AG04450 (cell line): ENCODE measurements around the gene ARHGEF17. TPM values are rescaled to one million over a fixed set of nuclear protein-coding genes. Genes with fewer than 3 reads are reported as not detected.

Source experiments
- CTCF ChIA-PET: fragments of 300-600, 350-600 bp; formaldehyde crosslinking; extraction: SDS; loops from one replicate; lab custom pipeline; 2022; ENCODE audit warnings: antibody characterized with exemption, inconsistent platforms; lab: Charles Lee
- POLR2A ChIA-PET: fragments of 350-600 bp; formaldehyde crosslinking; extraction: SDS; loops from one replicate; lab custom pipeline; 2021; ENCODE audit warnings: antibody characterized with exemption, inconsistent platforms; lab: Yijun Ruan, JAX
- DNase-seq: peaks from one replicate; pipeline ENCODE4 v3.0.0-alpha.2; 2011; ENCODE audit warnings: low read depth, low spot score
- H3K27ac ChIP-seq: one replicate; pipeline ENCODE4 v1.5.1; 2012; ENCODE audit warnings: low read depth, low read length, control low read depth
- H3K27me3 ChIP-seq: one replicate; pipeline ENCODE4 v1.6.0; 2012; ENCODE audit warnings: low read length; ENCODE audit not compliant: control insufficient read depth, insufficient read depth
- H3K4me3 ChIP-seq: 2 replicates; pipeline ENCODE4 v1.5.1; 2011; ENCODE audit warnings: mild to moderate bottlenecking, low read depth, low read length, control low read depth
- H3K9me3 ChIP-seq: 2 replicates; pipeline ENCODE4 v1.5.1; 2012; ENCODE audit warnings: low read length; ENCODE audit not compliant: control insufficient read depth, insufficient read depth
- polyA plus RNA-seq: library from polyadenylated mRNA; depleted of rRNA; stranded (reverse); fragments of >200 nt; gene quantifications from 2 replicates; pipeline ENCODE4 v1.2.3, GENCODE V29; 2011
- TF ChIP-seq, protein P1 (sequence below): IDR thresholded peaks from 2 replicates; pipeline ENCODE4 v1.5.1; 2011; ENCODE audit warnings: low read depth, low read length, control low read depth, inconsistent platforms

Gene ARHGEF17
- polyA plus RNA-seq, 1 experiment, result 30.6 TPM

- ChIA-PET POLR2A (interaction anchor here (0.6 to 5.7 kb wide), 4 partner anchors 10 to 49 kb away, joined by 3 to 61 read pairs (median 6); partner anchors contain the start of gene ARHGEF17), CTCF (interaction anchor here (2.1 to 3.7 kb wide), 5 partner anchors 8 to 29 kb away, joined by 8 to 18 read pairs (median 15); no protein-coding TSS in a partner anchor)
- Histone ChIP-seq H3K4me3 (no peak overlapping the region), H3K27ac (peak overlapping the region; percentile 87), H3K27me3 (no peaks in the 10 kb centered on the region), H3K9me3 (no peaks in the 10 kb centered on the region; the same call in 1 of the 2 replicates)
- TF ChIP-seq, protein P1, sequence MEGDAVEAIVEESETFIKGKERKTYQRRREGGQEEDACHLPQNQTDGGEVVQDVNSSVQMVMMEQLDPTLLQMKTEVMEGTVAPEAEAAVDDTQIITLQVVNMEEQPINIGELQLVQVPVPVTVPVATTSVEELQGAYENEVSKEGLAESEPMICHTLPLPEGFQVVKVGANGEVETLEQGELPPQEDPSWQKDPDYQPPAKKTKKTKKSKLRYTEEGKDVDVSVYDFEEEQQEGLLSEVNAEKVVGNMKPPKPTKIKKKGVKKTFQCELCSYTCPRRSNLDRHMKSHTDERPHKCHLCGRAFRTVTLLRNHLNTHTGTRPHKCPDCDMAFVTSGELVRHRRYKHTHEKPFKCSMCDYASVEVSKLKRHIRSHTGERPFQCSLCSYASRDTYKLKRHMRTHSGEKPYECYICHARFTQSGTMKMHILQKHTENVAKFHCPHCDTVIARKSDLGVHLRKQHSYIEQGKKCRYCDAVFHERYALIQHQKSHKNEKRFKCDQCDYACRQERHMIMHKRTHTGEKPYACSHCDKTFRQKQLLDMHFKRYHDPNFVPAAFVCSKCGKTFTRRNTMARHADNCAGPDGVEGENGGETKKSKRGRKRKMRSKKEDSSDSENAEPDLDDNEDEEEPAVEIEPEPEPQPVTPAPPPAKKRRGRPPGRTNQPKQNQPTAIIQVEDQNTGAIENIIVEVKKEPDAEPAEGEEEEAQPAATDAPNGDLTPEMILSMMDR, result no peak
- DNase-seq, result no peak
These were observed 14.6 kb downstream of the ARHGEF17 start for GRCh38 chr11:73322382-73323306.

GRCh38 chr11:73323464-73323863, 15.4 kb downstream of the ARHGEF17 start:
- POLR2A ChIA-PET, result interaction anchor here (0.6 to 5.7 kb wide), 4 partner anchors 11 to 49 kb away, joined by 3 to 61 read pairs (median 6); partner anchors contain the start of gene ARHGEF17
- DNase-seq, result no peak
- TF ChIP-seq, protein P1, result peak; percentile 47
- Histone ChIP-seq H3K27me3 (no peaks in the 10 kb centered on the region), H3K9me3 (no peaks in the 10 kb centered on the region; the same call in 1 of the 2 replicates), H3K4me3 (peak overlapping the region; percentile 27; the same call in 1 of the 2 replicates), H3K27ac (peak overlapping the region; percentile 87)
- CTCF ChIA-PET, result interaction anchor here (2.1 to 3.2 kb wide), 4 partner anchors 9 to 28 kb away, joined by 8 to 18 read pairs (median 12); no protein-coding TSS in a partner anchor

DNA sequence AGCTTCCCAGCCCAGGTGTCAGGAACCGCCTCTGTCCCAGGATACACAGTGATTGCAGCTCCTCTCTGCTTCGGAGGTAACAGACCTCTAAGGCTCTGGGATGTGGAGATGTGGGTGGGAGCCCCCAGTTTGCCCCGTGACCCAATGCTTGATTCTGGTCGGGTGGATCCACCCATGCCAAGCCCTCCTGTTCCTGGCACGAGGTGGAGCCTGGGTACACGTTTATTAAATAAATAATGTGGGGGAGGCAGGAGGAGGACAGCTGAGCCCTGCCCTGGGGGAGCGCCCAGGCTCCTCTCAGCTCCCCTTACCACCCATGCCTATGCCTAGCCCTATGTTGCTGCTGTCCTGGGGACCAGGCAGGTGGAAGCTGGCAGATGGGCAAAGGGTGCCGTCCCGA, 16.0 kb downstream of the ARHGEF17 start:
- CTCF ChIA-PET, result interaction anchor here (2.1 to 3.2 kb wide), 4 partner anchors 10 to 27 kb away, joined by 8 to 18 read pairs (median 12); no protein-coding TSS in a partner anchor
- H3K4me3 ChIP-seq, result no peak overlapping the region
- peak overlapping the region; percentile 87 for H3K27ac ChIP-seq
- H3K9me3 ChIP-seq, result no peaks in the 10 kb centered on the region
- DNase-seq, result no peak
- TF ChIP-seq, protein P1, result no peak
- no peaks in the 10 kb centered on the region for H3K27me3 ChIP-seq
- POLR2A ChIA-PET, result interaction anchor here (1.1 to 5.7 kb wide), 3 partner anchors 11 to 27 kb away, joined by 6 to 61 read pairs (median 6); partner anchors contain the start of gene ARHGEF17

DNA sequence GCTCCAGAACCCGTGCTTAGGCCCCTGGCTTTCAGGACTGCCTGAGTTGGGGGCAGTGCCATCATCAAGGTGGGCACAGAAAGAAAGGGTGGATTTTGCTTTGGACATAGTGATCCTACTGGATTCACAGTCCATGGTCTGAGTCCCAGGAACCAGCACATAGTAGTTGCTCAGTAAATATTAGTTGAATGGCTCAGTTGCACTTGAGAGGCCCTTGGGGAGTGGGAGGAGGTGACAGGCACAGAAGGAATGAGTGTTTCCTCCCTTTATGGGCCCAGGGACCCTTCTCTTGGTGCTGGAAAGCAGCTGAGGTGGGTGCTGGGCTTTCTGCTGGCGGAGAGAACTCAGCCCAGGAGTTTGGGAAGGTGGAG, 16.6 kb downstream of the ARHGEF17 start:
- H3K9me3 ChIP-seq, result no peaks in the 10 kb centered on the region
- CTCF ChIA-PET, result interaction anchor here (2.4 to 3.2 kb wide), 4 partner anchors 10 to 27 kb away, joined by 8 to 26 read pairs (median 16); no protein-coding TSS in a partner anchor
- POLR2A ChIA-PET, result interaction anchor here (5.7 kb wide), 1 partner anchor 16 kb away, joined by 61 read pairs; the partner anchor contains the start of gene ARHGEF17
- no peak overlapping the region for H3K4me3 ChIP-seq
- TF ChIP-seq, protein P1, result no peak
- peak overlapping the region; percentile 87 for H3K27ac ChIP-seq
- no peaks in the 10 kb centered on the region for H3K27me3 ChIP-seq
- no peak for DNase-seq
